Measurements from ENCODE around the gene NNMT.

The NNMT gene

GRCh38 chr11:114284914-114285313 lies 11.3 kb upstream of the NNMT start:
- DNase-seq (ENCODE audit: low read depth), result no peak

- peak; percentile 56 for DNase-seq (ENCODE audit: low read depth)
Measured at GRCh38 chr11:114285599-114285998, 10.6 kb upstream of the NNMT start.

GRCh38 chr11:114286229-114286628 lies 10.0 kb upstream of the NNMT start:
- DNase-seq (ENCODE audit: low read depth), result no peak

GRCh38 chr11:114287154-114287553 lies 9.0 kb upstream of the NNMT start:
- DNase-seq (ENCODE audit: low read depth), result no peak

- no peak for DNase-seq (ENCODE audit: low read depth)
Measured at GRCh38 chr11:114288136-114288535, 8.1 kb upstream of the NNMT start.

GRCh38 chr11:114289779-114290178 lies 6.4 kb upstream of the NNMT start:
- DNase-seq (ENCODE audit: low read depth), result no peak

GRCh38 chr11:114290503-114291235 lies 5.5 kb upstream of the NNMT start:
- peak; percentile 45 for DNase-seq (ENCODE audit: low read depth)

- DNase-seq (ENCODE audit: low read depth), result peak; percentile 57
Measured at GRCh38 chr11:114291381-114291780, 4.8 kb upstream of the NNMT start.

- DNase-seq (ENCODE audit: low read depth), result peak; percentile 86
Measured at GRCh38 chr11:114291842-114292680, 4.1 kb upstream of the NNMT start.

- DNase-seq (ENCODE audit: low read depth), result peak; percentile 33
Measured at GRCh38 chr11:114293201-114293711, 2.9 kb upstream of the NNMT start.

- DNase-seq (ENCODE audit: low read depth), result peak; percentile 66
Measured at GRCh38 chr11:114296605-114297372, 590 bp downstream of the NNMT start.

GRCh38 chr11:114297806-114298709 lies 1.9 kb downstream of the NNMT start:
- peak; percentile 18 for DNase-seq (ENCODE audit: low read depth)

GRCh38 chr11:114298710-114299109 lies 2.5 kb downstream of the NNMT start:
- DNase-seq (ENCODE audit: low read depth), result no peak

GRCh38 chr11:114301088-114301487 lies 4.9 kb downstream of the NNMT start:
- DNase-seq (ENCODE audit: low read depth), result no peak

- DNase-seq (ENCODE audit: low read depth), result no peak
Measured at GRCh38 chr11:114301927-114302326, 5.7 kb downstream of the NNMT start.

- DNase-seq (ENCODE audit: low read depth), result no peak
Measured at GRCh38 chr11:114302663-114303062, 6.5 kb downstream of the NNMT start.

- no peak for DNase-seq (ENCODE audit: low read depth)
Measured at GRCh38 chr11:114304065-114304464, 7.9 kb downstream of the NNMT start.

- no peak for DNase-seq (ENCODE audit: low read depth)
Measured at GRCh38 chr11:114304969-114305368, 8.8 kb downstream of the NNMT start.

- DNase-seq (ENCODE audit: low read depth), result peak; percentile 78
Measured at GRCh38 chr11:114307524-114308203, 11.5 kb downstream of the NNMT start.

- no peak for DNase-seq (ENCODE audit: low read depth)
Measured at GRCh38 chr11:114308689-114309089, 12.5 kb downstream of the NNMT start.

GRCh38 chr11:114309517-114309916 lies 13.3 kb downstream of the NNMT start:
- no peak for DNase-seq (ENCODE audit: low read depth)

Measured in ELR (cell line).